DMS114 treated with DMSO at 0.1 percent for 48 hours (cell line): ENCODE results near the gene RMND5A.

Source experiments
- DNase-seq: peaks from one replicate; lab custom pipeline; 2025; ENCODE audit not compliant: unreplicated experiment; lab: John Stamatoyannopoulos, UW

RMND5A gene

GRCh38 chr2:86790134-86790675, 70.1 kb downstream of the RMND5A start:
- no peak for DNase-seq

- no peak for DNase-seq
Observed at GRCh38 chr2:86790676-86791572, 70.8 kb downstream of the RMND5A start, which contains the start of gene CD8A. Gene CD8A, minus strand, starts transcription at chr2:86790913. Its CDS starts 88 bp downstream, at chr2:86790825.

- no peak for DNase-seq
Observed at GRCh38 chr2:86791573-86791972, 71.5 kb downstream of the RMND5A start.

- no peak for DNase-seq
Observed at GRCh38 chr2:86793752-86794151, 73.7 kb downstream of the RMND5A start.

- no peak for DNase-seq
Observed at GRCh38 chr2:86794861-86795260, 74.8 kb downstream of the RMND5A start.

- DNase-seq, result no peak
Observed at GRCh38 chr2:86800856-86801567, 80.9 kb downstream of the RMND5A start.

GRCh38 chr2:86806059-86806857, 86.2 kb downstream of the RMND5A start:
- no peak for DNase-seq

GRCh38 chr2:86807133-86807467, 87.0 kb downstream of the RMND5A start:
- no peak for DNase-seq

GRCh38 chr2:86807468-86808275, 87.6 kb downstream of the RMND5A start:
- DNase-seq, result peak; percentile 30

- DNase-seq, result peak; percentile 72
Observed at GRCh38 chr2:86808315-86809161, 88.4 kb downstream of the RMND5A start.

- no peak for DNase-seq
Observed at GRCh38 chr2:86809481-86810121, 89.5 kb downstream of the RMND5A start.

- no peak for DNase-seq
Observed at GRCh38 chr2:86815611-86816010, 95.5 kb downstream of the RMND5A start.

- DNase-seq, result no peak
Observed at GRCh38 chr2:86818114-86818801, 98.2 kb downstream of the RMND5A start.

GRCh38 chr2:86818957-86819356, 98.9 kb downstream of the RMND5A start:
- DNase-seq, result no peak

- DNase-seq, result no peak
Observed at GRCh38 chr2:86821306-86821705, 101.2 kb downstream of the RMND5A start.

- no peak for DNase-seq
Observed at GRCh38 chr2:86821842-86822241, 101.8 kb downstream of the RMND5A start.

GRCh38 chr2:86822668-86823345, 102.7 kb downstream of the RMND5A start:
- DNase-seq, result no peak
